Right hindlimb (tissue), 1 donor: ENCODE results near the gene ACTL7A.
"Not testable (repeated sequence)": the region's sequence is repeated elsewhere in the genome, so short reads cannot be mapped to it uniquely, and the experiment has no call there.

Experiments used
- DNase-seq: peaks from one replicate; pipeline ENCODE4 v3.0.0-alpha.2; 2018

The ACTL7A gene

GRCh38 chr9:108880738-108881316 lies 18.8 kb downstream of the ACTL7A start:
- no peak for DNase-seq

DNA sequence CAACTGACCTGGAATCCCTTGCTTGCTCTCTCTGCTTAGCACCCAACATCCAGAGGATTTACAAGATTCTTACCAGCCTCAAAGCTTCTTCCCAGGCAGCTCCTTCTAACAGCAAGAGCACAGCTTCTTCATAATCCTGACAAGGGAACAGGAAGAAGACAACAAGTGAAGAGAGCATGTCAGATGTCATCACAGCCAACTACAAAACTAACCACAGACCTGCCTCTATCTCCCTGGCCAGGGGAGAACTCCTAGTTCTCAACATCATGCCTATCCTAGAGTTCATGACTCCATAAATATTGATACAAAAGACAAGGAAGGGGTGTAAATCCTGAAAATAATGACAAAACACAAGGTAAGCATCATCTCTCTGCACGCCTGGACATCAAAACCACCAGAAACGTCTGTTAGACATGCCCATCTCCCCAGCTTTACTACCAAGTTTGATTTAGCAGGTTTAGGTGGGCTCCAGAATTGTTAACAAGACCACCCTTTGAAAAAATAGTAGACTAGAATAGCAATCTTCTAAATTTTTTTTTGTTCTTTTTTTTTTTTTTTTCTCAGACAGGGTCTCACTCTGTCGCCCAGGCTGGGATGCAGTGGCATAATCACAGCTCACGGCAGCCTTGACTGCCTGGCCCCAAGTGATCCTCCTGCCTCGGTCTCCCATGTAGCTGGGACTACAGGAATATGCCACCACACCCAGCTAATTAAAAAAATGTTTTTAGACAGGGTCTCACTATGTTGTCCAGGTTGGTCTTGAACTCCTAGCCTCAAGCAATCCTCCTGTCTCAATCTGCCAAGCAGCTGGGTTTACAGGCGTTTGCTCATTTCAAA lies 20.2 kb downstream of the ACTL7A start:
- no peak for DNase-seq

DNA sequence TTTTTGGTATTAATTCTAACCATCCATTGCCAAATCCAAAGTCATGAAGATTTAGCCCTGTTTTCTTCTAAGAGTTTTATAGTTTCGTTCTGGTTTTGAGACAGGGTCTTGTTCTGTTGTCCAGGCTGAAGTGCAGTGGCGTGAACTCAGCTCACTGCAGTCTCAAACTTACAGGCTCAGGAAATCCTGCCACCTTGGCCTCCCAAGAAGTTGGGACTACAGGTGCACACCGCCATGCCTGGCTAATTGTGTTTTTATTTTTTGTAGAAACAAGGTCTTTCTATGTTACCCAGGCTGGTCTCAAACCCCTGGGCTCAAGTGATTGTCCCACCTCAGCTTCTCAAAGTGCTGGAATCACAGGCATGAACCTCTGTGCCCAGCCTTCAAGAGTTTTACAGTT lies 21.0 kb downstream of the ACTL7A start:
- no peak for DNase-seq

- DNase-seq: no peak
Measured at GRCh38 chr9:108884701-108885100, 22.6 kb downstream of the ACTL7A start.

DNA sequence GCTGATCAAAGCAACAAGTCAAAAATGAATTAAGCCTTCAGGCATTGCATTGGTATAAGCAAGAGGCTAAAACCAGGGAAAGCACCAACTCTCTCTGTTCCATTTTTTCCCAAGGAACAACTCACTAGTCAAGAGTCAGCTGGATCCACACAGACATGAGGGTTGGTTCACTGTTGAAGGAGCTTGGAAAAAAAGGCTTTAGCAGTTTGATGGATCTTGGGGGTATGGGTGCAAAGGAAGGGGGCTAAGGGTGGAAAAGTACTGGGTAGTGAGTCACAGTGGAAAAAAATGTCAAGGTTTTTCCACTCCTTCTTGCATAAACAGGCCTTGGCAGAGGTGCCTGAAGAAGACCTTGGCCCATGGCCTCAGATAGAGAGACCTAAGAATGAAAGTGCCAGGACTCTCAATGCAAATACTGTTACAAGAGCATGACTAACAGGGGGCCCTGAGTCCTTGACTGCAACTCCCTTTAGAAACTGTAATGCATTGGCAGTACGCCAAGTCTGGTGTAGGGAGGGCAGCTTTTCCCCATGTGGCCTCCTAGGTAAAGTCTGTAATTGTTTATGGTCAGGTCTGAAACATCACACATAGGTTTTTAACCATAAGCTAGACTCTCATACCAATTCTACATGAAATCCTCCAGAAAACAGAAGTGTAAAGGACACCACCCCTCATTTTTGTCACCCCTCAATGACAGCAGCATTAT lies 23.7 kb downstream of the ACTL7A start:
- no peak for DNase-seq

- DNase-seq: not testable (repeated sequence)
Measured at GRCh38 chr9:108886594-108887271, 24.7 kb downstream of the ACTL7A start.

GRCh38 chr9:108889649-108890067 lies 27.6 kb downstream of the ACTL7A start:
- no peak for DNase-seq

- DNase-seq: no peak
Measured at GRCh38 chr9:108894225-108894997, 32.3 kb downstream of the ACTL7A start.

- no peak for DNase-seq
Measured at GRCh38 chr9:108897324-108898096, 35.4 kb downstream of the ACTL7A start.

DNA sequence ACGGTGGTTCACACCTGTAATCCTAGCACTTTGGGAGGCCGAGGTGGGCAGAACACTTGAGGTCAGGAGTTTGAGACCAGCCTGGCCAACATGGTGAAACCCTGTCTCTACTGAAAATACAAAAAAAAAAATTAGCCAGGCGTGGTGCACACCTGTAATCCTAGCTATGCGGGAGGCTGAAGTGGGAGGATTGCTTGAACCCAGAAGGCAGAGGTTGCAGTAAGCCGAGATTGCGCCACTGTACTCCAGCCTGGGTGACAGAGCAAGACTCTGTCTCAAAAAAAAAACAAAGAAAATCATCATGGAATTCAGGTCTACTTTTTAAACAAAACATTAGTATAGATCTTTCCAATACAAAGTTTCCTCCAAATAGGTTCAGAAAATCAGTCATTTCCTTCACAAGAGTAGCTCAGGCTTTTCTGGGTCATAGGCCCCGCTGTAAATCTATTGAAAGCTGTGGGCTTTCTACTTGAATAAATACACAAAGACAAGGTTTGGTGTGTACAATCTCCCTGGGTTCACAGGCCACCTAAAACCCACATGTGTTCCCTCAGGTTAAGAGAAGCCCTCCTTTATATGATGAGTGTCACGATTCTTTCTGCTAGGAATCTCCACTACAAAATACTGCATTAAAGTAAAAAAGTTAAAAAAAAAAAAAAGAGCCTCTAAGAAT lies 37.1 kb downstream of the ACTL7A start:
- DNase-seq: not testable (repeated sequence)

GRCh38 chr9:108900176-108900575 lies 38.1 kb downstream of the ACTL7A start:
- no peak for DNase-seq

- DNase-seq: no peak
Measured at GRCh38 chr9:108903420-108904103, 41.5 kb downstream of the ACTL7A start.

- DNase-seq: no peak
Measured at GRCh38 chr9:108904161-108904560, 42.1 kb downstream of the ACTL7A start.

DNA sequence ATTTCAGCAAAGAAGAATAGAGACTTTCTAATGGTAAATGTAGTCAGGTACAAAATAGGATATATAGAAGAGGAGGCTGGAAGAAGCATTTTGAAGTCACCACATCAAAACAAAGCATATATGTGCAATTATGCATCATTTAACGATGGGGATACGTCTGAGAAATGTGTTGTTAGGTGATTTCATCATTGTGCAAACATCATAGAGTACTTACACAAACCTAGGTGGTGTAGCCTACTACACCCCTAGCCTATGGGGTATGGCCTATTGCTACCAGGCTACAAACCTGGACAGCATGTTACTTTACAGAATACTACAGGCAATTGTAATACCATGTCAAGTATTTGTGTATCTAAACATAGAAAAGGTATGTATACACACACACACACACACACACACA lies 43.4 kb downstream of the ACTL7A start:
- no peak for DNase-seq

GRCh38 chr9:108910402-108910801 lies 48.3 kb downstream of the ACTL7A start:
- DNase-seq: no peak

DNA sequence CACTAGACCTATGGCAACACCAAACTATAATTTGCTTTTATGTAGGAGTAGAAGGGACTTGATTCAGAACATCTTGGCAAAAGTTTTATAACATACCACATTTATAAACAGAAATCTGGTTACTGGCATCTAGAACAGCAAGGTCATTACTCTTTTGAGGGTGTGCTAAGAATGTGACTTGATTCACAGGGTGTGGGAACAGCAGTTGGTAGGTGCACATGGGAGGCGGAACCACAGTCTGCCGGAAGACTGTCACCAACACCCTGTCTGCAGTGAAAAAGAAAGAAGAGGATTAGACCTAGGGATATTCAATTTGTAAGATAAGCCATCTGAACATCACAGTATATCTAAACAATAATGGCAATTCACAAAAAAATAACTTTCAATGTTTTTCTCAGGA lies 48.8 kb downstream of the ACTL7A start:
- DNase-seq: no peak

- no peak for DNase-seq
Measured at GRCh38 chr9:108911820-108912219, 49.8 kb downstream of the ACTL7A start.
